Endothelial cell of hepatic sinusoid (primary cell): ENCODE results near the gene MIA2.
"Not testable (repeated sequence)": the region's sequence is repeated elsewhere in the genome, so short reads cannot be mapped to it uniquely, and the experiment has no call there.

Experiments
- in situ Hi-C: cut with HindIII; loops from 2 replicates; pipeline ENCODE4 v1.10.0; 2017; ENCODE audit warnings: low sequenced_read_pairs

The MIA2 gene

GRCh38 chr14:39267608-39268005 is 33.9 kb downstream of the MIA2 start:
- in situ Hi-C loops, result no loop called here

GRCh38 chr14:39268393-39268792 is 34.7 kb downstream of the MIA2 start:
- in situ Hi-C loops, result no loop called here

- in situ Hi-C loops, result no loop called here
These were observed 39.2 kb downstream of the MIA2 start for GRCh38 chr14:39272918-39273317.

- in situ Hi-C loops, result no loop called here
These were observed 41.7 kb downstream of the MIA2 start for GRCh38 chr14:39275395-39275794.

GRCh38 chr14:39276005-39276404 is 42.3 kb downstream of the MIA2 start:
- in situ Hi-C loops, result no loop called here

- in situ Hi-C loops, result no loop called here
These were observed 42.9 kb downstream of the MIA2 start for GRCh38 chr14:39276579-39277114.

GRCh38 chr14:39279515-39279914 is 45.8 kb downstream of the MIA2 start:
- in situ Hi-C loops, result no loop called here

GRCh38 chr14:39280678-39281077 is 47.0 kb downstream of the MIA2 start:
- in situ Hi-C loops, result not testable (repeated sequence)

- in situ Hi-C loops, result no loop called here
These were observed 55.8 kb downstream of the MIA2 start for GRCh38 chr14:39289523-39289922.

GRCh38 chr14:39291701-39292100 is 58.0 kb downstream of the MIA2 start:
- in situ Hi-C loops, result no loop called here

- in situ Hi-C loops, result no loop called here
These were observed 59.9 kb downstream of the MIA2 start for GRCh38 chr14:39293629-39294028.

- in situ Hi-C loops, result not testable (repeated sequence)
These were observed 66.7 kb downstream of the MIA2 start for GRCh38 chr14:39300389-39300788.

- in situ Hi-C loops, result no loop called here
These were observed 68.6 kb downstream of the MIA2 start for GRCh38 chr14:39302124-39302810.

GRCh38 chr14:39303115-39303514 is 69.4 kb downstream of the MIA2 start:
- in situ Hi-C loops, result no loop called here

- in situ Hi-C loops, result no loop called here
These were observed 74.1 kb downstream of the MIA2 start for GRCh38 chr14:39307815-39308214.

- in situ Hi-C loops, result no loop called here
These were observed 76.3 kb downstream of the MIA2 start for GRCh38 chr14:39310051-39310450.

- in situ Hi-C loops, result no loop called here
These were observed 82.2 kb downstream of the MIA2 start for GRCh38 chr14:39315859-39316444.

GRCh38 chr14:39316830-39317553 is 83.3 kb downstream of the MIA2 start:
- in situ Hi-C loops, result no loop called here

GRCh38 chr14:39318574-39318973 is 84.9 kb downstream of the MIA2 start:
- in situ Hi-C loops, result no loop called here

- in situ Hi-C loops, result no loop called here
These were observed 85.7 kb downstream of the MIA2 start for GRCh38 chr14:39319381-39319780.

GRCh38 chr14:39320318-39320717 is 86.6 kb downstream of the MIA2 start:
- in situ Hi-C loops, result no loop called here

GRCh38 chr14:39322807-39323206 is 89.1 kb downstream of the MIA2 start:
- in situ Hi-C loops, result no loop called here
